Brain pericyte (primary cell): ENCODE results near the gene ARPC5.
"Not testable (repeated sequence)": the region's sequence is repeated elsewhere in the genome, so short reads cannot be mapped to it uniquely, and the experiment has no call there.

Experiments
- DNase-seq: peaks from one replicate; pipeline ENCODE4 v3.0.0-alpha.2; 2012; ENCODE audit warnings: low read depth, low spot score

Gene ARPC5

GRCh38 chr1:183646776-183647175 is 11.2 kb upstream of the ARPC5 start:
- no peak for DNase-seq

- no peak for DNase-seq
Measured at GRCh38 chr1:183645531-183645930, 9.9 kb upstream of the ARPC5 start.

GRCh38 chr1:183642166-183642565 is 6.6 kb upstream of the ARPC5 start:
- no peak for DNase-seq

- DNase-seq = no peak
Measured at GRCh38 chr1:183640193-183640592, 4.6 kb upstream of the ARPC5 start.

- no peak for DNase-seq
Measured at GRCh38 chr1:183638649-183639387, 3.2 kb upstream of the ARPC5 start.

GRCh38 chr1:183636783-183637182 is 1.2 kb upstream of the ARPC5 start:
- DNase-seq = no peak

- DNase-seq = no peak
Measured at GRCh38 chr1:183636334-183636682, 725 bp upstream of the ARPC5 start.

- no peak for DNase-seq
Measured at GRCh38 chr1:183635099-183635605, 431 bp downstream of the ARPC5 start.

GRCh38 chr1:183634429-183635065 is 1.0 kb downstream of the ARPC5 start:
- no peak for DNase-seq

GRCh38 chr1:183633676-183634343 is 1.8 kb downstream of the ARPC5 start:
- DNase-seq = peak; percentile 55

GRCh38 chr1:183632964-183633363 is 2.6 kb downstream of the ARPC5 start:
- DNase-seq = no peak

GRCh38 chr1:183632114-183632513 is 3.5 kb downstream of the ARPC5 start:
- no peak for DNase-seq

GRCh38 chr1:183630748-183631147 is 4.8 kb downstream of the ARPC5 start:
- DNase-seq = no peak

- no peak for DNase-seq
Measured at GRCh38 chr1:183628537-183628936, 7.0 kb downstream of the ARPC5 start.

- not testable (repeated sequence) for DNase-seq
Measured at GRCh38 chr1:183626236-183626635, 9.3 kb downstream of the ARPC5 start.

- DNase-seq = no peak
Measured at GRCh38 chr1:183622884-183623785, 12.4 kb downstream of the ARPC5 start.

GRCh38 chr1:183622013-183622412 is 13.6 kb downstream of the ARPC5 start:
- no peak for DNase-seq

GRCh38 chr1:183620311-183620710 is 15.3 kb downstream of the ARPC5 start:
- no peak for DNase-seq

- DNase-seq = no peak
Measured at GRCh38 chr1:183619781-183620180, 15.8 kb downstream of the ARPC5 start.

GRCh38 chr1:183618202-183618601 is 17.4 kb downstream of the ARPC5 start:
- not testable (repeated sequence) for DNase-seq

- not testable (repeated sequence) for DNase-seq
Measured at GRCh38 chr1:183612975-183613374, 22.6 kb downstream of the ARPC5 start.

GRCh38 chr1:183612407-183612806 is 23.2 kb downstream of the ARPC5 start:
- DNase-seq = no peak
